MM.1S (cell line): ENCODE data around the gene EIF4EBP2.

Source experiments
- EZH2 ChIP-seq: fragments of 300-600 bp; sonication (generic); optimal IDR thresholded peaks from 2 replicates; pipeline ENCODE3; 2017; ENCODE audit warnings: low read depth, mild to moderate bottlenecking, antibody characterized with exemption, low read length, mixed read lengths
- TF ChIP-seq, protein P1 (sequence below): fragments of 300-600 bp; sonication (generic); IDR thresholded peaks from 2 replicates; pipeline ENCODE4 v1.5.1; 2016; ENCODE audit warnings: antibody characterized with exemption, low read length, mixed read lengths

DNA sequence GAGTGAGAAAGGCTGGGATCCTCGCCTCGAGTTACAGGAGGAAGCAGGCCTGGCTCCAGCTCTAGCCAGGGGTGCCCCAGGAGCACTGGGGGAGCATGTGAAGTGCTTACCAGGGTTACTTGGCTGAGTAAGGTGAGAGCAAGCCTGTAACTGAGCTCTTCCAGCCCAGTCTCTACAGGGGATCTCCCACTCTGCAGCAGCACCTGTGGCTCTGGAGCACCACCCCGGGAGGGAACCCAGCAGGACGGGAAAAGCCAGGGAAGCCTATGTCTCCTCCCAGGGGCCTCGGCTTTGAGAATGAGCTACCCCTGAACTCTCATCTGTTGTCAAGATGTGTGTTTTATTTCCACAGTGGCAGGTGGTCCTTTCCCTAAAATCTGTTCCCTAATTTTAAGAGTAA is 32.1 kb upstream of the EIF4EBP2 start:
- TF ChIP-seq, protein P1, sequence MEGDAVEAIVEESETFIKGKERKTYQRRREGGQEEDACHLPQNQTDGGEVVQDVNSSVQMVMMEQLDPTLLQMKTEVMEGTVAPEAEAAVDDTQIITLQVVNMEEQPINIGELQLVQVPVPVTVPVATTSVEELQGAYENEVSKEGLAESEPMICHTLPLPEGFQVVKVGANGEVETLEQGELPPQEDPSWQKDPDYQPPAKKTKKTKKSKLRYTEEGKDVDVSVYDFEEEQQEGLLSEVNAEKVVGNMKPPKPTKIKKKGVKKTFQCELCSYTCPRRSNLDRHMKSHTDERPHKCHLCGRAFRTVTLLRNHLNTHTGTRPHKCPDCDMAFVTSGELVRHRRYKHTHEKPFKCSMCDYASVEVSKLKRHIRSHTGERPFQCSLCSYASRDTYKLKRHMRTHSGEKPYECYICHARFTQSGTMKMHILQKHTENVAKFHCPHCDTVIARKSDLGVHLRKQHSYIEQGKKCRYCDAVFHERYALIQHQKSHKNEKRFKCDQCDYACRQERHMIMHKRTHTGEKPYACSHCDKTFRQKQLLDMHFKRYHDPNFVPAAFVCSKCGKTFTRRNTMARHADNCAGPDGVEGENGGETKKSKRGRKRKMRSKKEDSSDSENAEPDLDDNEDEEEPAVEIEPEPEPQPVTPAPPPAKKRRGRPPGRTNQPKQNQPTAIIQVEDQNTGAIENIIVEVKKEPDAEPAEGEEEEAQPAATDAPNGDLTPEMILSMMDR: no peak
- TF ChIP-seq EZH2: no peak
